MCF 10A (cell line): ENCODE results near the gene GSTA2. TPM values are rescaled to one million over a fixed set of nuclear protein-coding genes. Genes with fewer than 3 reads are reported as not detected.
A peak's percentile ranks its signal among the peaks of the same experiment; 100 is the strongest.
"Not testable (repeated sequence)": the region's sequence is repeated elsewhere in the genome, so short reads cannot be mapped to it uniquely, and the experiment has no call there.

ENCODE experiments used
- BruUV-seq: library from RNA; stranded (reverse); fragments of 400-500 nt; replicated peaks from 2 replicates; lab custom pipeline; 2021; lab: Mats Ljungman, UMichigan
- CTCF ChIA-PET: fragments of 300-600 bp; sonication (Branson Sonifier 250); formaldehyde crosslinking; extraction: SDS; loops from one replicate; lab custom pipeline; 2021; ENCODE audit warnings: antibody characterized with exemption, inconsistent platforms; lab: Yijun Ruan, JAX
- POLR2A ChIA-PET: fragments of 300-600, 350-650 bp; sonication (Branson Sonifier 250); formaldehyde crosslinking; extraction: SDS; loops from one replicate; lab custom pipeline; 2020; ENCODE audit warnings: antibody characterized with exemption, inconsistent platforms; lab: Yijun Ruan, JAX
- DNase-seq: peaks from one replicate; pipeline ENCODE4 v3.0.0-alpha.2; 2018; ENCODE audit not compliant: unreplicated experiment
- H3K27ac Mint-ChIP-seq: one replicate; pipeline ENCODE4 v1.8.0; 2022; ENCODE audit warnings: mild to moderate bottlenecking, low read depth, mixed read lengths; ENCODE audit not compliant: unreplicated experiment
- H3K27me3 Mint-ChIP-seq: one replicate; pipeline ENCODE4 v1.8.0; 2022; ENCODE audit warnings: mixed read lengths; ENCODE audit not compliant: insufficient read depth, unreplicated experiment
- H3K36me3 Mint-ChIP-seq: one replicate; pipeline ENCODE4 v1.8.0; 2022; ENCODE audit warnings: mild to moderate bottlenecking, moderate library complexity, mixed read lengths; ENCODE audit not compliant: insufficient read depth, unreplicated experiment
- H3K4me1 Mint-ChIP-seq: one replicate; pipeline ENCODE4 v1.8.0; 2022; ENCODE audit warnings: mixed read lengths; ENCODE audit not compliant: insufficient read depth, unreplicated experiment
- H3K4me3 Mint-ChIP-seq: one replicate; pipeline ENCODE4 v1.8.0; 2022; ENCODE audit warnings: mild to moderate bottlenecking, moderate library complexity, mixed read lengths; ENCODE audit not compliant: unreplicated experiment
- H3K9me3 Mint-ChIP-seq: one replicate; pipeline ENCODE4 v1.8.0; 2022; ENCODE audit warnings: mixed read lengths; ENCODE audit not compliant: unreplicated experiment
- CTCF ChIP-seq: fragments of 200-600 bp; IDR thresholded peaks from one replicate; pipeline ENCODE4 v1.8.0; 2022; ENCODE audit warnings: antibody characterized with exemption, mild to moderate bottlenecking; ENCODE audit not compliant: unreplicated experiment
- intact Hi-C: fragments of 100-400 bp; cut with micrococcal nuclease; formaldehyde crosslinking; loops from 2 replicates; pipeline ENCODE4 v1.14.1; 2022
- total RNA-seq: library from RNA; stranded (reverse); gene quantifications from 2 replicates; pipeline ENCODE4 v1.2.3, GENCODE V29; 2022

The GSTA2 gene
- total RNA-seq, 1 experiment from 2014 or later, result not detected

- DNase-seq, result no peak
- no peak overlapping the region for H3K4me3 Mint-ChIP-seq
- ChIA-PET POLR2A (interaction anchor here (1.3 kb wide), 1 partner anchor 9 kb away, joined by 3 read pairs; no protein-coding TSS in a partner anchor), CTCF (no interaction called here)
- no peak for TF ChIP-seq CTCF
- no peaks in the 10 kb centered on the region for H3K36me3 Mint-ChIP-seq
- H3K27me3 Mint-ChIP-seq, result peaks cover 8% of the 10 kb centered on the region
- peaks cover 7% of the 10 kb centered on the region for H3K9me3 Mint-ChIP-seq
- intact Hi-C loops, result no loop called here
- H3K27ac Mint-ChIP-seq, result no peak overlapping the region
- no TSS peak for BruUV-seq
- no peaks in the 10 kb centered on the region for H3K4me1 Mint-ChIP-seq
Observed at GRCh38 chr6:52788478-52788877, 25.2 kb upstream of the GSTA2 start.

GRCh38 chr6:52787917-52788316 is 24.6 kb upstream of the GSTA2 start:
- intact Hi-C loops, result no loop called here
- no peak overlapping the region for H3K27ac Mint-ChIP-seq
- no peak for DNase-seq

GRCh38 chr6:52786249-52786956 is 23.1 kb upstream of the GSTA2 start:
- intact Hi-C loops, result no loop called here
- Mint-ChIP-seq H3K27me3 (no peaks in the 10 kb centered on the region), H3K9me3 (no peaks in the 10 kb centered on the region), H3K36me3 (no peaks in the 10 kb centered on the region), H3K4me3 (no peak overlapping the region), H3K4me1 (no peaks in the 10 kb centered on the region), H3K27ac (no peak overlapping the region)
- POLR2A ChIA-PET, result no interaction called here
- no peak for TF ChIP-seq CTCF
- CTCF ChIA-PET, result interaction anchor here (0.6 to 1.5 kb wide), 2 partner anchors 27 to 29 kb away, joined by 4 to 5 read pairs; no protein-coding TSS in a partner anchor
- no TSS peak for BruUV-seq
- DNase-seq, result no peak

More at GRCh38 chr6:52787917-52788316, 24.6 kb upstream of the GSTA2 start:
- ChIA-PET CTCF (interaction anchor here (1.5 kb wide), 1 partner anchor 28 kb away, joined by 5 read pairs; no protein-coding TSS in a partner anchor), POLR2A (interaction anchor here (1.3 kb wide), 1 partner anchor 8 kb away, joined by 3 read pairs; no protein-coding TSS in a partner anchor)
- H3K27me3 Mint-ChIP-seq, result peaks cover 2% of the 10 kb centered on the region
- no TSS peak for BruUV-seq
- H3K4me1 Mint-ChIP-seq, result no peaks in the 10 kb centered on the region
- no peak for TF ChIP-seq CTCF
- peaks cover 1% of the 10 kb centered on the region for H3K9me3 Mint-ChIP-seq
- H3K4me3 Mint-ChIP-seq, result no peak overlapping the region
- no peaks in the 10 kb centered on the region for H3K36me3 Mint-ChIP-seq

- H3K36me3 Mint-ChIP-seq, H3K4me3 Mint-ChIP-seq, BruUV-seq, H3K27me3 Mint-ChIP-seq, CTCF ChIA-PET, H3K27ac Mint-ChIP-seq, H3K4me1 Mint-ChIP-seq, intact Hi-C loops, H3K9me3 Mint-ChIP-seq: not testable (repeated sequence)
- DNase-seq, result peak; percentile 8
- POLR2A ChIA-PET, result interaction anchor here (0.7 kb wide), 1 partner anchor 207 kb away, joined by 3 read pairs; no protein-coding TSS in a partner anchor
Observed at GRCh38 chr6:52782696-52783274, 19.5 kb upstream of the GSTA2 start.

GRCh38 chr6:52782209-52782608 is 18.9 kb upstream of the GSTA2 start:
- H3K27ac Mint-ChIP-seq, H3K36me3 Mint-ChIP-seq, H3K9me3 Mint-ChIP-seq, DNase-seq, H3K4me1 Mint-ChIP-seq, intact Hi-C loops, BruUV-seq, H3K4me3 Mint-ChIP-seq, CTCF ChIA-PET: not testable (repeated sequence)
- POLR2A ChIA-PET, result interaction anchor here (0.7 kb wide), 1 partner anchor 207 kb away, joined by 3 read pairs; no protein-coding TSS in a partner anchor
- H3K27me3 Mint-ChIP-seq, result peaks cover 13% of the 10 kb centered on the region
